ENCODE data around the gene TJP1. TPM values are rescaled to one million over a fixed set of nuclear protein-coding genes. Genes with fewer than 3 reads are reported as not detected.

TJP1 gene
- total RNA-seq, 1 donor, result 86.9 TPM

- H3K27ac ChIP-seq (ENCODE audit: low read depth, low read length), result no peak overlapping the region
- DNase-seq (ENCODE audit: insufficient read length, low spot score, missing footprints), result no peak
- no peak overlapping the region for H2AFZ ChIP-seq (ENCODE audit: low read length)
Measured at GRCh38 chr15:29854413-29854812, 32.1 kb upstream of the TJP1 start.

GRCh38 chr15:29853211-29853987 is 31.1 kb upstream of the TJP1 start:
- Histone ChIP-seq H3K79me2 (ENCODE audit: insufficient read depth, low read length) (no peaks in the 10 kb centered on the region), H3K4me1 (ENCODE audit: insufficient read depth, low read length) (no peaks in the 10 kb centered on the region), H3K4me3 (ENCODE audit: insufficient read depth, low read length) (no peak overlapping the region), H3K27ac (ENCODE audit: low read depth, low read length) (no peak overlapping the region), H4K20me1 (ENCODE audit: insufficient read depth, low read length) (no peaks in the 10 kb centered on the region), H3K4me2 (ENCODE audit: insufficient read depth, low read length) (no peak overlapping the region), H3K9me3 (ENCODE audit: low read depth, low read length) (no peaks in the 10 kb centered on the region), H3K36me3 (ENCODE audit: insufficient read depth, low read length) (no peaks in the 10 kb centered on the region), H3K27me3 (ENCODE audit: insufficient read depth, low read length) (no peaks in the 10 kb centered on the region), H2AFZ (ENCODE audit: low read length) (no peak overlapping the region)
- TF ChIP-seq CTCF (IDR thresholded peaks at IDR 0.05; ENCODE audit: extremely low read depth, low read depth, low read length), result no peak
- DNase-seq (ENCODE audit: insufficient read length, low spot score, missing footprints), result no peak

More at GRCh38 chr15:29854413-29854812, 32.1 kb upstream of the TJP1 start:
- no peak overlapping the region for H3K4me3 ChIP-seq (ENCODE audit: insufficient read depth, low read length)
- TF ChIP-seq CTCF (IDR thresholded peaks at IDR 0.05; ENCODE audit: extremely low read depth, low read depth, low read length), result no peak
- no peaks in the 10 kb centered on the region for H3K36me3 ChIP-seq (ENCODE audit: insufficient read depth, low read length)
- H3K27me3 ChIP-seq (ENCODE audit: insufficient read depth, low read length), result no peaks in the 10 kb centered on the region
- H3K9me3 ChIP-seq (ENCODE audit: low read depth, low read length), result no peaks in the 10 kb centered on the region
- no peaks in the 10 kb centered on the region for H3K79me2 ChIP-seq (ENCODE audit: insufficient read depth, low read length)
- H4K20me1 ChIP-seq (ENCODE audit: insufficient read depth, low read length), result no peaks in the 10 kb centered on the region
- peaks cover 3% of the 10 kb centered on the region for H3K4me1 ChIP-seq (ENCODE audit: insufficient read depth, low read length)
- H3K4me2 ChIP-seq (ENCODE audit: insufficient read depth, low read length), result no peak overlapping the region

DNA sequence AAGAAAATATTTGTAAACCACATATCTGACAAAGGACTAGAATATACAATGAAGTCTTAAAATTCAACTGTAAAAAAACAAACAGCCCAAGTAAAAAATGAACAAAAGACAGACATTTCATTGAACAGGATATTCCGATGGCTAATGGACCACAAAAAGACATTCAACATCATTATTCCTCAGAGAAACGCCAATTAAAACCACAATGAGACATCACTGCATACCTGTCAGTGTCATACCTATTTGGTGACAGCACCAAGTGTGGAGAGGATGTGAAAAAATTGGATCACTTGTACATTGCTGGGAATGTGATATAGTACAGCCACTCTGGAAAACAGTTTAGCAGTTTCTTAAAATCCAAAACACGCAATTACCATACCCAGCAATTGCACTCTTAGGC is 29.9 kb upstream of the TJP1 start:
- Histone ChIP-seq H3K4me2 (ENCODE audit: insufficient read depth, low read length) (no peak overlapping the region), H2AFZ (ENCODE audit: low read length) (no peak overlapping the region), H3K4me3 (ENCODE audit: insufficient read depth, low read length) (no peak overlapping the region), H3K36me3 (ENCODE audit: insufficient read depth, low read length) (no peaks in the 10 kb centered on the region), H3K27me3 (ENCODE audit: insufficient read depth, low read length) (no peaks in the 10 kb centered on the region), H3K9me3 (ENCODE audit: low read depth, low read length) (peaks cover 4% of the 10 kb centered on the region), H3K4me1 (ENCODE audit: insufficient read depth, low read length) (no peaks in the 10 kb centered on the region), H4K20me1 (ENCODE audit: insufficient read depth, low read length) (no peaks in the 10 kb centered on the region), H3K79me2 (ENCODE audit: insufficient read depth, low read length) (no peaks in the 10 kb centered on the region), H3K27ac (ENCODE audit: low read depth, low read length) (no peak overlapping the region)
- no peak for DNase-seq (ENCODE audit: insufficient read length, low spot score, missing footprints)
- TF ChIP-seq CTCF (IDR thresholded peaks at IDR 0.05; ENCODE audit: extremely low read depth, low read depth, low read length), result no peak

GRCh38 chr15:29849716-29850115 is 27.4 kb upstream of the TJP1 start:
- Histone ChIP-seq H3K79me2 (ENCODE audit: insufficient read depth, low read length) (no peaks in the 10 kb centered on the region), H3K27ac (ENCODE audit: low read depth, low read length) (no peak overlapping the region), H3K4me2 (ENCODE audit: insufficient read depth, low read length) (no peak overlapping the region), H3K9me3 (ENCODE audit: low read depth, low read length) (peaks cover 4% of the 10 kb centered on the region), H3K36me3 (ENCODE audit: insufficient read depth, low read length) (no peaks in the 10 kb centered on the region), H3K27me3 (ENCODE audit: insufficient read depth, low read length) (no peaks in the 10 kb centered on the region), H2AFZ (ENCODE audit: low read length) (no peak overlapping the region), H3K4me3 (ENCODE audit: insufficient read depth, low read length) (no peak overlapping the region), H4K20me1 (ENCODE audit: insufficient read depth, low read length) (no peaks in the 10 kb centered on the region), H3K4me1 (ENCODE audit: insufficient read depth, low read length) (peaks cover 1% of the 10 kb centered on the region)
- no peak for DNase-seq (ENCODE audit: insufficient read length, low spot score, missing footprints)
- no peak for TF ChIP-seq CTCF (IDR thresholded peaks at IDR 0.05; ENCODE audit: extremely low read depth, low read depth, low read length)

All from osteoblast (primary cell).